ENCODE results near the gene CERK. TPM values are rescaled to one million over a fixed set of nuclear protein-coding genes. Genes with fewer than 3 reads are reported as not detected.

Gene CERK
- total and polyA plus RNA-seq, 2 of the 13 experiments (the other 11 are each of a cell fraction or from before 2014, with no cell fraction given), result 40.3 to 41.9 TPM

GRCh38 chr22:46707305-46707704, 30.7 kb downstream of the CERK start (continued):
- no peak for TF ChIP-seq AHR (CRISPR knock-in tag; IDR thresholded peaks at IDR 0.05)
- TF ChIP-seq ZNF761 (CRISPR knock-in tag; conservative IDR thresholded peaks at IDR 0.05), result no peak
- no peak for TF ChIP-seq ZNF292 (CRISPR knock-in tag; IDR thresholded peaks at IDR 0.05; ENCODE audit: borderline replicate concordance, low read depth)
- TF ChIP-seq ETV5 (CRISPR knock-in tag; IDR thresholded peaks at IDR 0.05; ENCODE audit: borderline replicate concordance), result no peak
- TF ChIP-seq GTF3A (CRISPR knock-in tag; conservative IDR thresholded peaks at IDR 0.05), result no peak
- no peak for TF ChIP-seq ZNF614 (CRISPR knock-in tag; IDR thresholded peaks at IDR 0.05; ENCODE audit: borderline replicate concordance)
- no peak for TF ChIP-seq ZNF768 (CRISPR knock-in tag; IDR thresholded peaks at IDR 0.05)
- no peak for TF ChIP-seq HNRNPUL1 (IDR thresholded peaks at IDR 0.05; ENCODE audit: low read depth, low read length)
- TF ChIP-seq ZNF878 (CRISPR knock-in tag; IDR thresholded peaks at IDR 0.05), result no peak

GRCh38 chr22:46706060-46706459, 32.0 kb downstream of the CERK start:
- Histone ChIP-seq H3K9me3 (ENCODE audit: low read length) (no peaks in the 10 kb centered on the region), H3K36me3 (replicated peaks in 1 of 2; ENCODE audit: control insufficient read depth in 1 of 2, insufficient read depth in 2 of 2, low read length in 2 of 2) (peaks cover 27 to 73% of the 10 kb centered on the region in 2 experiments), H3K27ac (ENCODE audit: extremely low read length, insufficient read depth, low read length) (no peak overlapping the region), H3K9ac (ENCODE audit: insufficient read depth, low read depth, low read length) (no peak overlapping the region), H3K4me2 (ENCODE audit: low read depth, low read length) (no peak overlapping the region), H3K79me2 (ENCODE audit: insufficient read depth, low read length) (no peaks in the 10 kb centered on the region), H4K20me1 (ENCODE audit: insufficient read depth, low read length) (peaks cover 6% of the 10 kb centered on the region; the same call in 1 of the 2 replicates), H2AFZ (ENCODE audit: low read length) (no peak overlapping the region), H3K4me1 (ENCODE audit: insufficient read depth, low read length) (no peaks in the 10 kb centered on the region; the same call in 1 of the 2 replicates), H3K4me3 (replicated peaks in 1 of 3; ENCODE audit: insufficient read depth in 1 of 3, low read depth in 2 of 3, low read length in 3 of 3) (no peak overlapping the region), H3K27me3 (ENCODE audit: control insufficient read depth in 1 of 2, insufficient read depth in 2 of 2, low read length in 2 of 2) (no peaks in the 10 kb centered on the region)
- intact Hi-C loops (cut with micrococcal nuclease; ENCODE audit: unreplicated experiment), result no loop called here
- BruUV-seq (replicated peaks), result no TSS peak
- ATAC-seq (no peak), FAIRE-seq (no peak), DNase-seq (ENCODE audit: low spot score) (no peak)
- WGBS (ENCODE audit: low lambda C conversion rate), result 93% methylated on average over 9 of the region's 12 CpGs
- no peak for TF ChIP-seq TRIM24 (CRISPR knock-in tag; IDR thresholded peaks at IDR 0.05)
- in situ Hi-C loops (cut with HindIII; ENCODE audit: extremely low pct_ligation_motif_present, low pct_unique_long_range_greater_than_20kb), result no loop called here
- ChIA-PET POLR2A (no interaction called here), CTCF (ENCODE audit: low intra/inter-chr PET ratio, low total read pairs) (no interaction called here)

All from HepG2 (cell line).